ENCODE results near the gene PHRF1. TPM values are rescaled to one million over a fixed set of nuclear protein-coding genes. Genes with fewer than 3 reads are reported as not detected.
A peak's percentile ranks its signal among the peaks of the same experiment; 100 is the strongest.

PHRF1 gene
- total and polyA plus RNA-seq, 2 of the 4 experiments (the other 2 are of a cell fraction): 10.9 to 17.5 TPM

GRCh38 chr11:643849-644738 is 67.8 kb downstream of the PHRF1 start:
- H2BK5ac ChIP-seq (ENCODE audit: low read depth, low read length, poor library complexity, severe bottlenecking): no peak overlapping the region
- no peak overlapping the region for H3K23ac ChIP-seq (ENCODE audit: low read depth, low read length)
- ATAC-seq (ENCODE audit: low read depth) (no peak), DNase-seq (no peak)
- H4K5ac ChIP-seq (ENCODE audit: low read depth, low read length): no peak overlapping the region
- peak overlapping the region; percentile 23 for H2AFZ ChIP-seq (replicated peaks; ENCODE audit: low read length, poor library complexity)
- no peak overlapping the region for H3K4ac ChIP-seq (ENCODE audit: low read depth, low read length)
- H3K27ac ChIP-seq (ENCODE audit: insufficient read depth, low read length): no peak overlapping the region
- WGBS, 2 experiments (ENCODE audit: extremely low coverage in 2 of 2, insufficient read length in 1 of 2): 77% methylated on average over 17 of the region's 50 CpGs; no CpG with 5 or more reads in 1 of the 2 experiments
- intact Hi-C loops (cut with micrococcal nuclease) (no loop called here), dilution Hi-C loops (cut with HindIII; ENCODE audit: low sequenced_read_pairs, unreplicated experiment) (no loop called here), in situ Hi-C loops (cut with MboI; ENCODE audit: low sequenced_read_pairs) (no loop called here)
- H4K91ac ChIP-seq (ENCODE audit: insufficient read depth, low read depth, low read length): no peak overlapping the region
- H3K4me1 ChIP-seq (ENCODE audit: control insufficient read depth, insufficient read depth, low read length): no peaks in the 10 kb centered on the region
- no peak overlapping the region for H3K18ac ChIP-seq (ENCODE audit: low read depth, low read length)
- H2AK5ac ChIP-seq (ENCODE audit: low read depth, low read length): no peak overlapping the region
- no peak overlapping the region for H2BK15ac ChIP-seq (ENCODE audit: low read depth, low read length)
- no peaks in the 10 kb centered on the region for H3K9me3 ChIP-seq (ENCODE audit: control insufficient read depth, insufficient read depth, low read length)
- H4K20me1 ChIP-seq (ENCODE audit: insufficient read depth, low read length): peaks cover 8% of the 10 kb centered on the region
- POLR2A ChIA-PET (ENCODE audit: unreplicated experiment): no interaction called here
- H3K4me3 ChIP-seq (ENCODE audit: insufficient read depth, low read depth, low read length): no peak overlapping the region
- BruUV-seq (replicated peaks): no TSS peak
- no peak overlapping the region for H2BK20ac ChIP-seq (ENCODE audit: low read depth, low read length)
- peaks cover 22% of the 10 kb centered on the region for H3K36me3 ChIP-seq (ENCODE audit: control insufficient read depth, insufficient read depth, low read length)
- CTCF ChIA-PET: no interaction called here
- no peaks in the 10 kb centered on the region for H3K79me1 ChIP-seq (ENCODE audit: low read depth in 1 of 2, low read length in 2 of 2)
- no peaks in the 10 kb centered on the region for H3K9me1 ChIP-seq (ENCODE audit: insufficient read depth, low read length)
- H3K56ac ChIP-seq (ENCODE audit: extremely low read depth, insufficient read depth, low read length): no peak overlapping the region
- no peaks in the 10 kb centered on the region; the same call in 1 of the 2 replicates for H3K27me3 ChIP-seq (ENCODE audit: control insufficient read depth, insufficient read depth, low read length)
- H3K9ac ChIP-seq (ENCODE audit: low read depth, low read length): no peak overlapping the region
- H2BK120ac ChIP-seq (ENCODE audit: low read depth, low read length): no peak overlapping the region
- H3K14ac ChIP-seq (replicated peaks; ENCODE audit: low read depth, low read length): no peak overlapping the region
- H3K4me2 ChIP-seq (ENCODE audit: low read depth, low read length): no peak overlapping the region
- no peak overlapping the region for H4K8ac ChIP-seq (ENCODE audit: low read depth in 2 of 2, low read length in 2 of 2)
- peak overlapping the region; percentile 65 for H2AK9ac ChIP-seq (replicated peaks; ENCODE audit: low read depth, low read length, poor library complexity)
- TF ChIP-seq POLR2A (IDR thresholded peaks at IDR 0.05; ENCODE audit: low read depth, low read length) (no peak), MXI1 (IDR thresholded peaks at IDR 0.05; ENCODE audit: borderline replicate concordance, low read depth, low read length) (no peak), RCOR1 (IDR thresholded peaks at IDR 0.05; ENCODE audit: insufficient replicate concordance, low read length) (no peak), MAZ (IDR thresholded peaks at IDR 0.05; ENCODE audit: borderline replicate concordance, low read depth, low read length) (no peak), MAFK (IDR thresholded peaks at IDR 0.05; ENCODE audit: low read depth, low read length) (no peak), RAD21 (IDR thresholded peaks at IDR 0.05; ENCODE audit: low read length) (no peak), FOS (IDR thresholded peaks at IDR 0.05; ENCODE audit: low read depth, low read length) (no peak), SMC3 (IDR thresholded peaks at IDR 0.05; ENCODE audit: low read depth, low read length) (no peak), NFE2L2 (IDR thresholded peaks at IDR 0.05; ENCODE audit: low read depth, low read length) (no peak), RFX5 (IDR thresholded peaks at IDR 0.05; ENCODE audit: low read depth, low read length) (no peak), BHLHE40 (IDR thresholded peaks at IDR 0.05; ENCODE audit: low read depth, low read length) (no peak), CEBPB (IDR thresholded peaks at IDR 0.05; ENCODE audit: low read depth, low read length) (no peak)
- TF ChIP-seq, protein P1, sequence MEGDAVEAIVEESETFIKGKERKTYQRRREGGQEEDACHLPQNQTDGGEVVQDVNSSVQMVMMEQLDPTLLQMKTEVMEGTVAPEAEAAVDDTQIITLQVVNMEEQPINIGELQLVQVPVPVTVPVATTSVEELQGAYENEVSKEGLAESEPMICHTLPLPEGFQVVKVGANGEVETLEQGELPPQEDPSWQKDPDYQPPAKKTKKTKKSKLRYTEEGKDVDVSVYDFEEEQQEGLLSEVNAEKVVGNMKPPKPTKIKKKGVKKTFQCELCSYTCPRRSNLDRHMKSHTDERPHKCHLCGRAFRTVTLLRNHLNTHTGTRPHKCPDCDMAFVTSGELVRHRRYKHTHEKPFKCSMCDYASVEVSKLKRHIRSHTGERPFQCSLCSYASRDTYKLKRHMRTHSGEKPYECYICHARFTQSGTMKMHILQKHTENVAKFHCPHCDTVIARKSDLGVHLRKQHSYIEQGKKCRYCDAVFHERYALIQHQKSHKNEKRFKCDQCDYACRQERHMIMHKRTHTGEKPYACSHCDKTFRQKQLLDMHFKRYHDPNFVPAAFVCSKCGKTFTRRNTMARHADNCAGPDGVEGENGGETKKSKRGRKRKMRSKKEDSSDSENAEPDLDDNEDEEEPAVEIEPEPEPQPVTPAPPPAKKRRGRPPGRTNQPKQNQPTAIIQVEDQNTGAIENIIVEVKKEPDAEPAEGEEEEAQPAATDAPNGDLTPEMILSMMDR (conservative IDR thresholded peaks at IDR 0.05; ENCODE audit: low read depth, low read length): no peak
- TF ChIP-seq, protein P2, sequence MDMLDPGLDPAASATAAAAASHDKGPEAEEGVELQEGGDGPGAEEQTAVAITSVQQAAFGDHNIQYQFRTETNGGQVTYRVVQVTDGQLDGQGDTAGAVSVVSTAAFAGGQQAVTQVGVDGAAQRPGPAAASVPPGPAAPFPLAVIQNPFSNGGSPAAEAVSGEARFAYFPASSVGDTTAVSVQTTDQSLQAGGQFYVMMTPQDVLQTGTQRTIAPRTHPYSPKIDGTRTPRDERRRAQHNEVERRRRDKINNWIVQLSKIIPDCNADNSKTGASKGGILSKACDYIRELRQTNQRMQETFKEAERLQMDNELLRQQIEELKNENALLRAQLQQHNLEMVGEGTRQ (IDR thresholded peaks at IDR 0.05; ENCODE audit: low read depth, low read length): no peak
- TF ChIP-seq, protein P3, sequence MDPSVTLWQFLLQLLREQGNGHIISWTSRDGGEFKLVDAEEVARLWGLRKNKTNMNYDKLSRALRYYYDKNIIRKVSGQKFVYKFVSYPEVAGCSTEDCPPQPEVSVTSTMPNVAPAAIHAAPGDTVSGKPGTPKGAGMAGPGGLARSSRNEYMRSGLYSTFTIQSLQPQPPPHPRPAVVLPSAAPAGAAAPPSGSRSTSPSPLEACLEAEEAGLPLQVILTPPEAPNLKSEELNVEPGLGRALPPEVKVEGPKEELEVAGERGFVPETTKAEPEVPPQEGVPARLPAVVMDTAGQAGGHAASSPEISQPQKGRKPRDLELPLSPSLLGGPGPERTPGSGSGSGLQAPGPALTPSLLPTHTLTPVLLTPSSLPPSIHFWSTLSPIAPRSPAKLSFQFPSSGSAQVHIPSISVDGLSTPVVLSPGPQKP (IDR thresholded peaks at IDR 0.05; ENCODE audit: borderline replicate concordance, low read depth, low read length): no peak

Measured in IMR-90 (cell line).